Motor neuron (in vitro differentiated cells): Measurements from ENCODE around the gene NMRAL1. TPM values are rescaled to one million over a fixed set of nuclear protein-coding genes. Genes with fewer than 3 reads are reported as not detected.

Source experiments
- total RNA-seq, 8 experiments: library from RNA; unstranded; fragments of 300-600 nt; gene quantifications; 2 replicates each; pipeline versions ENCODE4 v1.2.3 to v1.2.4, GENCODE V29; 2022

NMRAL1 gene
- total RNA-seq, 8 experiments from 2014 or later = 2.8 to 77.3 (median 41.7) TPM

Other genes starting within 250 kb of the NMRAL1 start
- gene SRL, start 232.5 kb downstream of the NMRAL1 start, total RNA-seq = under 1 TPM; 0.07 to 0.71 (median 0.34) TPM
- gene TFAP4, start 201.6 kb downstream of the NMRAL1 start, total RNA-seq = 10 to 100 TPM in 6 of 8 experiments, 1 to 10 TPM in 2; 3.6 to 25.6 (median 18.5) TPM
- 10 to 100 TPM in 1 of 8 experiments, 1 to 10 TPM in 7; 2.7 to 10.2 (median 7.5) TPM for gene GLIS2, start 158.6 kb downstream of the NMRAL1 start, total RNA-seq
- gene PAM16, start 123.3 kb downstream of the NMRAL1 start, total RNA-seq = 10 to 100 TPM; 52.1 to 82.1 (median 66.8) TPM
- gene VASN, start 102.8 kb downstream of the NMRAL1 start, total RNA-seq = 10 to 100 TPM in 2 of 8 experiments, 1 to 10 TPM in 4, under 1 TPM in 2; 0.33 to 55.0 (median 4.3) TPM
- 10 to 100 TPM in 7 of 8 experiments, 1 to 10 TPM in 1; 6.0 to 30.1 (median 26.8) TPM for gene CORO7, start 58.0 kb downstream of the NMRAL1 start, total RNA-seq
- 10 to 100 TPM; 28.3 to 69.4 (median 44.3) TPM for gene DNAJA3, start 48.8 kb downstream of the NMRAL1 start, total RNA-seq
- 10 to 100 TPM; 31.5 to 67.8 (median 44.1) TPM for gene HMOX2, start 1.8 kb upstream of the NMRAL1 start, total RNA-seq
- gene CDIP1, start 64.1 kb upstream of the NMRAL1 start, total RNA-seq = 10 to 100 TPM; 22.5 to 54.3 (median 28.3) TPM
- under 1 TPM; 0.10 to 1.00 (median 0.32) TPM for gene C16orf96, start 81.7 kb upstream of the NMRAL1 start, total RNA-seq
- gene UBALD1, start 140.3 kb upstream of the NMRAL1 start, total RNA-seq = 10 to 100 TPM in 5 of 8 experiments, 1 to 10 TPM in 3; 6.9 to 20.8 (median 11.3) TPM
- gene MGRN1, start 150.2 kb upstream of the NMRAL1 start, total RNA-seq = 10 to 100 TPM; 16.3 to 69.6 (median 34.5) TPM
- gene NUDT16L1, start 218.9 kb upstream of the NMRAL1 start, total RNA-seq = 10 to 100 TPM; 13.8 to 35.2 (median 26.5) TPM